ENCODE results near the gene DLAT.

Gene DLAT

GRCh38 chr11:112106070-112106469 is 80.9 kb downstream of the DLAT start:
- no peak for TF ChIP-seq CTCF (conservative IDR thresholded peaks at IDR 0.05; ENCODE audit: low read depth, low read length)
- Histone ChIP-seq H3K36me3 (ENCODE audit: insufficient read depth) (no peaks in the 10 kb centered on the region), H3K27me3 (ENCODE audit: insufficient read depth, low read depth) (no peaks in the 10 kb centered on the region), H2AFZ (ENCODE audit: low read depth) (no peak overlapping the region), H3K4me3 (IDR thresholded peaks at IDR 0.05; ENCODE audit: insufficient read depth, low read depth, low read length) (no peak overlapping the region), H3K4me2 (no peak overlapping the region), H3K4me1 (ENCODE audit: low read depth, poor library complexity, severe bottlenecking) (no peaks in the 10 kb centered on the region), H3K27ac (no peak overlapping the region), H4K20me1 (ENCODE audit: insufficient read depth) (no peaks in the 10 kb centered on the region), H3K9ac (no peak overlapping the region), H3K79me2 (ENCODE audit: insufficient read depth, low read depth) (no peaks in the 10 kb centered on the region)

All from KMS-11 (cell line).